ENCODE measurements around the gene SNHG17.

Gene SNHG17

DNA sequence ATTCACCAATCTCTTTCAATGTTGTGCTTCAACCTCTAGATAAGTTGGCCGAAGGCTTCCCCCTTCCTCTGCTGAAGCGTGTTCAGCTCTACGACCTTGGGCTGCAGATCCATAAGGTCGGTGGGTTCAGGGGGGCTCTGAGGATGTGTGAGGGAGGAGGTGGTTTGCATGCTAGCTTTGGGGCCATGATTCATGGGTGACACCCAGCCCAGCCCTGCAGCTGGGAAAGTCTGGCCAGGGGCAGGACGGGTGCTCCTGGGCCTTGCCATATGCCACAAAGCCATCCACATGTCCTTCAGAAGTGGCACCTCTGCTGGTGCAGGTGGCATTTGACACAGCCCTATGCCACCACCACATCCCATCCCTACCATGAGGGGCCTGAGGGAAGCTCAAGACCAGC lies 61.2 kb downstream of the SNHG17 start:
- DNase-seq (ENCODE audit: low spot score), result no peak

DNA sequence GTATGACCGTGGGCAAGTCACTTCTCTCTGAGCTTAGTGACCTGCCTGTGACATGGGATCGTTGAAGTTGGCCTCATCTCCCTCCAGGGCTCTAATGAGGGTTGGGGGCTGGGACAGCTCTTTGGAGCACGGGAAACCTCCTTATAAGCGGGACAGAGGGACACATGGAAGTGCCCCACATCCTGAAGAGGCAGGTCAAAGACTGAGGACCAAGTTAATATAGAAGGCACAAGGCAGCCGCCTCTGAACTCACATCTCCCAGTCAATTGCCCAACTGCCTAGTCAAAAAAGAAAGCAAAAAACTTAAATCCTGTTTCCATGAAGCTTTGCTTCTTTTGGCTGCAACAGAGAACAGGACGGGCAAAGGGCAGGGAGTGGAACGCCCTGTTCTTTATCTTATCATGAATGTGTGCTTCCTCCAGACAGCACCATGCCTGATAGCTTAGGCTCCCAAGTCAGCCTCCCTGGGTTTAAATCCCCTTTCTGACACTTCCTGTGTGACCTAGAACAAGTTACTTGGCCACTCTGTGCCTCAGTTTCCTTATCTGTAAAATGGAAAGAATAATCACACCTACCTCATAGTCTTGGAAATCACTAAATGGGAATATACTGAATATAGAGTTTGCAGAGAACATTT lies 61.8 kb downstream of the SNHG17 start:
- DNase-seq (ENCODE audit: low spot score), result peak; percentile 62

- no peak for DNase-seq (ENCODE audit: low spot score)
Measured at GRCh38 chr20:38372806-38373205, 62.3 kb downstream of the SNHG17 start.
